GM18511 (cell line): ENCODE measurements around the gene PARP1.

Experiments
- ATAC-seq: cut with Tn5 transposase; IDR thresholded peaks from one replicate; pipeline ENCODE4 v1.9.1; 2021; ENCODE audit warnings: mild to moderate bottlenecking, moderate library complexity; ENCODE audit not compliant: unreplicated experiment

Gene PARP1

GRCh38 chr1:226318471-226318870 lies 89.4 kb downstream of the PARP1 start:
- ATAC-seq = no peak

GRCh38 chr1:226314055-226314454 lies 93.8 kb downstream of the PARP1 start:
- ATAC-seq = no peak

- ATAC-seq = no peak
Measured at GRCh38 chr1:226312065-226312464, 95.8 kb downstream of the PARP1 start.

- no peak for ATAC-seq
Measured at GRCh38 chr1:226311376-226311775, 96.5 kb downstream of the PARP1 start.
